ENCODE results near the gene IQCN.

IQCN gene

DNA sequence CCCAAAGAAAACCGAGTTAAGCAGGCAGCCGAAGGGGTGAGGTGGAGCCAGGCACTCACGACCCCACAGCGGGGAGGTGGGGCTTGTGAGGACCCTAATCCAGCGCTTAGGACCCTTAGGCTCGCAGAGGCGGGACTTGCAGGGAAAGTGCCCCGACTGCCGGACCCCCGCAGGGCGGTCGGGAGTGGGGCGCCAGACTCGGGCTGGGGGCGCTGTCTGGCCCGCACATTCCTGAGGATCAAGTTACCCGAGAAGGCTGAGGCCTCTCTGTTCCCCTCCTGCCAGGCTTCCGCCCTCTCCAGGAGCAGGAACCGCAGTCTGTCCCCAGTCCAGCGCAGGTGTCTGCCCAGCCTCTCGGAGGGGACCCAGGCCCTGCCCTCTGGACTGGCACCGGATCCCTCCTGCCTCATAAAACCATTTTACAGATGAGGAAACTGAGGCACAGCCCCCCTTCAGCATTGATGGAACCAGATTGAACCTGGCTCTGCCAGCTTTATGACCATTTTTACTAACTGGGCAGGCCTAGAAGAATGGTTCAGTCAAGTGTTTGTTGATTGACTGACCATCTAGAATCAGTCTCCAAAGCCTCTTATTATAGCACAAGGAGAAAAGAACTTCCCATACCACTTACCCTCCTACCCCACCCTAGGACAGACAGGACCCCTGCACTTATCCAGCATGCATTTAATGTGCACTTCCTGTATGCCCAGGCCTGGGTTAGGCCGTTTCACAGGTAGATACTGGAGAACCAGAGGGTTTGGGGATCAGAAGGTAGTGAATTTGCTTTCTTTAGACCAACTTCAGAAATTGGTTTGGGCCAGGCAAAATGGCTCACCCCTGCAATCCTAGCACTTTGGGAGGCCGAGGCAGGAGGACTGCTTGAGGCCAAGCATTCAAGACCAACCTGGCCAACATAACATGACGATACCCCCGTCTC, 13.9 kb upstream of the IQCN start:
- H3K27ac ChIP-seq = peak overlapping the region; percentile 51
- TF ChIP-seq, protein P1, sequence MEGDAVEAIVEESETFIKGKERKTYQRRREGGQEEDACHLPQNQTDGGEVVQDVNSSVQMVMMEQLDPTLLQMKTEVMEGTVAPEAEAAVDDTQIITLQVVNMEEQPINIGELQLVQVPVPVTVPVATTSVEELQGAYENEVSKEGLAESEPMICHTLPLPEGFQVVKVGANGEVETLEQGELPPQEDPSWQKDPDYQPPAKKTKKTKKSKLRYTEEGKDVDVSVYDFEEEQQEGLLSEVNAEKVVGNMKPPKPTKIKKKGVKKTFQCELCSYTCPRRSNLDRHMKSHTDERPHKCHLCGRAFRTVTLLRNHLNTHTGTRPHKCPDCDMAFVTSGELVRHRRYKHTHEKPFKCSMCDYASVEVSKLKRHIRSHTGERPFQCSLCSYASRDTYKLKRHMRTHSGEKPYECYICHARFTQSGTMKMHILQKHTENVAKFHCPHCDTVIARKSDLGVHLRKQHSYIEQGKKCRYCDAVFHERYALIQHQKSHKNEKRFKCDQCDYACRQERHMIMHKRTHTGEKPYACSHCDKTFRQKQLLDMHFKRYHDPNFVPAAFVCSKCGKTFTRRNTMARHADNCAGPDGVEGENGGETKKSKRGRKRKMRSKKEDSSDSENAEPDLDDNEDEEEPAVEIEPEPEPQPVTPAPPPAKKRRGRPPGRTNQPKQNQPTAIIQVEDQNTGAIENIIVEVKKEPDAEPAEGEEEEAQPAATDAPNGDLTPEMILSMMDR (conservative IDR thresholded peaks at IDR 0.05; ENCODE audit: low read depth) = no peak
- no peak for DNase-seq (ENCODE audit: low spot score)
- ChIA-PET CTCF (no interaction called here), POLR2A (ENCODE audit: low non-redundant PET) (no interaction called here)

DNA sequence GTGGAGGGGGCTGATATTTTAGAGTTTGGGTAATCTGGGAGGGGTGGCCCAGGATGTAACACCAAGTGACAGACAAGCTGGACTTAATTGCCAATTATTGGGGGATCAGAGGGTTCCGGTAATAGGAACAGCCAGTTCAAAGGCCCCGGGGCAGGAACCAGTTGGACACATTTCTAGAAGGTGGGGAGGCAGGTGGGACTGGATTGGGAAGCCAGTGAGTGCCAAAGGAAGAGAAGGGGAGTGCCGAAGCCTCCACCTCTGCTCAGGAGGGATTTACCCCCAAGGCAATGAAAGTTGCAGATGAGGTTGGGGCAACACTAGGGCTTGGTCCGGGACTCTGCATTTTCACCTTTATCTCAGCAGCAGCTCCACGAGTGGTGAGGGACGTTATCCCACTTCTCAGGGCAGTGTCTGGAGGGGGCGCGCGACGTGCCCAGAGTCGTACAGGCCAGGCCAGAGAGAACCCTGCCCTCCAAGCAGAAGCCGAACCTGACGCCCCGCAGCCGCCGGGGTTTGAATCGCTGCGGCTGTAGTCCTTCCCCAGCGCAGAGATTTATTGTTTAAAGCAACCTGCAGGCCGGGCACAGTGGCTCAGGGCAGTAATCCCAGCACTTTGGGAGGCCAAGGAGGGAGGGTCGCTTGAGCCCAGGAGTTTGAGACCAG, 12.9 kb upstream of the IQCN start:
- ChIA-PET POLR2A (ENCODE audit: low non-redundant PET) (no interaction called here), CTCF (interaction anchor here (1.1 kb wide), 1 partner anchor 15 kb away, joined by 3 read pairs; no protein-coding TSS in a partner anchor)
- DNase-seq (ENCODE audit: low spot score) = no peak
- TF ChIP-seq, protein P1 (conservative IDR thresholded peaks at IDR 0.05; ENCODE audit: low read depth) = no peak
- H3K27ac ChIP-seq = peak overlapping the region; percentile 51

DNA sequence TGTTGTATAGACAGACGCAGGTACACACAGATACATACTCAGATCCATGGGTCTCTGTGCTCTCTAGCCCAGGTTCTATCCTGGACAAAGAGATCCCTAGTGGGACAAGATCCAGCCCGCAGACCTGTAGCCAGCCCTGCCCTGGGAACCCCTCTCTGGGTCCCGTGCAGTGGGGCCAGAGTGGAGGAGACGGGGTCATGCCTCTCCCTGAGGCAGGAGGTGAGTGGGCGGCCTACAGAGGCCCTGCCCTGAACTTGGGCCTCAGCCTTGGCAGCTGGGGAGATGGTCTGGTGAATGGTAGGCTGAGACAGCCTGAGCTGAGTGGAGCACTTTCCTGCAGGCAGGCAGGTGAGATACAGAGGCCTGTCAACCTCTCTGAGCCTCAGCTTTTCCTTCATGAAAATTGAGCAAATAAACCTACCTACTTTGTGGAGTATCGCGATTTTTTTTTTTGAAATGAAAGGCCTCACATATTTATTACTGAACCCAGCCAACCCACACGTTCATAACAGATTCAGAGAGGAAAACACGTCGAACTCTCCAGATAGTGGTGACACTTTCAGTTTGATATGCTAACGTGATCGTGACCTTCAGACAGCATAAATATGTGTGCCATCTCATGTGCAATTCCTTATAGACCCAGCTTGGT, 10.6 kb upstream of the IQCN start:
- TF ChIP-seq, protein P1 (conservative IDR thresholded peaks at IDR 0.05; ENCODE audit: low read depth) = no peak
- no peak for DNase-seq (ENCODE audit: low spot score)
- ChIA-PET CTCF (no interaction called here), POLR2A (ENCODE audit: low non-redundant PET) (interaction anchor here (0.7 kb wide), 1 partner anchor 33 kb away, joined by 4 read pairs; no protein-coding TSS in a partner anchor)
- peak overlapping the region; percentile 74 for H3K27ac ChIP-seq

DNA sequence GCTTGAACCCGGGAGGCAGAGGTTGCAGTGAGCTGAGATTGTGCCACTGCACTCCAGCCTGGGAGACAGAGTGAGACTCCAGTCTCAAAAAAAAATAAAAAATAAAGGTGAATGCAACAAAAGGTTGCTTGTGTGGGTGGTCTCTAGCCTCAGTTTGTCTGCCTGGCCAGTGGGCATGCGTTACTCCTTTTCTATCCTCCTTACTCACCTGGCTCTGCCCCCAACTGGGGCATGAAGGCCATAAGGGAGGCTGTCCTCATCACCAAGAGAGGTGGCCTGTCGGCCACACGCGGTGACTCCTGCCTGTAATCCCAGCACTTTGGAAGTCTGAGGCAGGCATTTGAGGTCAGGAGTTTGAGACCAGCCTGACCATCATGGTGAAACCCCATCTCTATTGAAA, 9.1 kb upstream of the IQCN start:
- peak overlapping the region; percentile 99 for H3K27ac ChIP-seq
- no peak for DNase-seq (ENCODE audit: low spot score)
- ChIA-PET POLR2A (ENCODE audit: low non-redundant PET) (no interaction called here), CTCF (no interaction called here)
- TF ChIP-seq, protein P1 (conservative IDR thresholded peaks at IDR 0.05; ENCODE audit: low read depth) = no peak

DNA sequence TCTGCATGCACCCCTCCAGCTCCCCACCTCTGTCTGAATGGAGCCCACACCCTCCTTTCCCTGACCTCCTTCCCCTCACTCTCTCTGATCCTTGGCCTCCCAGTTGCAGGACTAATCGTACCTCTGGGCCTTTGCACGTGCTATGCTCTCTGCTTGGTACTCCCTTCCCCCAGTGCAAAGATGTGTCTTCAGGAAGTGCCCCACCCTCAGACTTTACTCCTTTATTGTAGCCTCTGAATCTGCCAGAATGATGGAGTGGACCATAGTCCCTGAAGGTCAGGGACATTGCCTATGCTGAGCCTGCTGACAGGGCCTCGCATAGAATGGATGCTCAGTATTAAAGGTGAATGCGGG, 8.5 kb upstream of the IQCN start:
- CTCF ChIA-PET = interaction anchor here (0.6 kb wide), 2 partner anchors 22 to 105 kb away, joined by 3 to 4 read pairs; no protein-coding TSS in a partner anchor
- H3K27ac ChIP-seq = peak overlapping the region; percentile 99
- no peak for DNase-seq (ENCODE audit: low spot score)
- TF ChIP-seq, protein P1 (conservative IDR thresholded peaks at IDR 0.05; ENCODE audit: low read depth) = no peak
- POLR2A ChIA-PET (ENCODE audit: low non-redundant PET) = interaction anchor here (1.8 to 5.0 kb wide), 2 partner anchors 10 to 39 kb away, joined by 9 to 40 read pairs; partner anchors contain the start of gene LSM4

All from RWPE1 (cell line).